SU-DHL-6 (cell line): ENCODE measurements around the gene SETDB1.

ENCODE experiments used
- H2AFZ ChIP-seq: fragments of 200-600 bp; sonication (generic); 2 replicates; pipeline ENCODE4 v1.6.1; 2014; ENCODE audit warnings: low read depth, mild to moderate bottlenecking, moderate library complexity, mixed read lengths, antibody characterized with exemption, low read length; ENCODE audit not compliant: severe bottlenecking
- H3F3A ChIP-seq: fragments of 200-600 bp; shearing (Covaris generic); 2 replicates; pipeline ENCODE4 v1.6.0; 2016; ENCODE audit warnings: antibody characterized with exemption, mild to moderate bottlenecking; ENCODE audit not compliant: insufficient read depth
- H3K27ac ChIP-seq: fragments of 200-600 bp; sonication (generic); 2 replicates; pipeline ENCODE4 v1.5.1; 2016; ENCODE audit warnings: low read depth, mild to moderate bottlenecking, low read length, moderate library complexity, mixed read lengths
- H3K27me3 ChIP-seq: fragments of 200-600 bp; sonication (generic), shearing (Covaris generic); 2 replicates; pipeline ENCODE4 v1.6.0; 2014; ENCODE audit warnings: mild to moderate bottlenecking, low read length
- H3K36me3 ChIP-seq: fragments of 200-600 bp; sonication (generic); 2 replicates; pipeline ENCODE4 v1.6.1; 2014; ENCODE audit warnings: mild to moderate bottlenecking, low read length, mixed read lengths
- H3K4me2 ChIP-seq: fragments of 300-600, 200-600 bp; shearing (Covaris generic), sonication (generic); 2 replicates; pipeline ENCODE4 v1.6.0; 2014; ENCODE audit warnings: low read length, low read depth, mild to moderate bottlenecking; ENCODE audit not compliant: poor library complexity, severe bottlenecking
- H3K4me3 ChIP-seq: fragments of 200-600 bp; sonication (generic); 2 replicates; pipeline ENCODE4 v1.5.1; 2014; ENCODE audit warnings: antibody characterized with exemption, low read length, mild to moderate bottlenecking, mixed read lengths; ENCODE audit not compliant: insufficient read depth, poor library complexity, severe bottlenecking
- H3K79me2 ChIP-seq: fragments of 200-600 bp; sonication (generic); 2 replicates; pipeline ENCODE4 v1.6.1; 2014; ENCODE audit warnings: mild to moderate bottlenecking, low read length, moderate library complexity; ENCODE audit not compliant: insufficient read depth
- H3K9ac ChIP-seq: fragments of 200-600 bp; sonication (generic); 2 replicates; pipeline ENCODE4 v1.7.0; 2014; ENCODE audit warnings: mild to moderate bottlenecking, low read length
- H3K9me2 ChIP-seq: fragments of 200-600 bp; sonication (generic); replicated peaks from 2 replicates; pipeline ENCODE4 v1.6.1; 2014; ENCODE audit warnings: low read length; ENCODE audit not compliant: insufficient read depth
- H3K9me3 ChIP-seq: fragments of 200-600 bp; sonication (generic); 2 replicates; pipeline ENCODE4 v1.6.1; 2014; ENCODE audit warnings: low read length, mixed read lengths; ENCODE audit not compliant: insufficient read depth
- H4K20me1 ChIP-seq: fragments of 200-600 bp; sonication (generic); 2 replicates; pipeline ENCODE4 v1.6.1; 2014; ENCODE audit warnings: low read depth, mild to moderate bottlenecking, antibody characterized with exemption, low read length, moderate library complexity, mixed read lengths
- CTCF ChIP-seq: fragments of 200-600 bp; sonication (generic); IDR thresholded peaks from one replicate; pipeline ENCODE4 v1.5.1; 2017; ENCODE audit warnings: antibody characterized with exemption, mild to moderate bottlenecking, low read length, moderate library complexity; ENCODE audit not compliant: insufficient read depth, poor library complexity, severe bottlenecking
- EZH2phosphoT487 ChIP-seq: fragments of 200-600 bp; sonication (generic), shearing (Covaris generic); conservative IDR thresholded peaks from 2 replicates; pipeline ENCODE4 v1.6.1; 2018; ENCODE audit warnings: mild to moderate bottlenecking, antibody characterized with exemption, low read length, moderate library complexity, mixed read lengths

The SETDB1 gene

GRCh38 chr1:150999051-150999674 is 73.0 kb downstream of the SETDB1 start:
- no peak for TF ChIP-seq CTCF
- Histone ChIP-seq H3K27ac (no peak overlapping the region), H3K9me3 (no peaks in the 10 kb centered on the region), H2AFZ (no peak overlapping the region), H3K27me3 (no peaks in the 10 kb centered on the region), H3K4me3 (no peak overlapping the region), H4K20me1 (no peaks in the 10 kb centered on the region), H3K79me2 (no peaks in the 10 kb centered on the region), H3F3A (no peaks in the 10 kb centered on the region), H3K9ac (no peak overlapping the region), H3K4me2 (no peak overlapping the region), H3K36me3 (no peaks in the 10 kb centered on the region), H3K9me2 (no peaks in the 10 kb centered on the region)

- no peaks in the 10 kb centered on the region for H3K9me3 ChIP-seq
- H4K20me1 ChIP-seq, result no peaks in the 10 kb centered on the region
- H2AFZ ChIP-seq, result no peak overlapping the region
- H3K36me3 ChIP-seq, result no peaks in the 10 kb centered on the region
- H3F3A ChIP-seq, result no peaks in the 10 kb centered on the region
- TF ChIP-seq EZH2phosphoT487, result no peak
- no peak for TF ChIP-seq CTCF
- H3K9me2 ChIP-seq, result no peaks in the 10 kb centered on the region
- no peak overlapping the region for H3K9ac ChIP-seq
- no peaks in the 10 kb centered on the region for H3K27me3 ChIP-seq
- no peaks in the 10 kb centered on the region for H3K79me2 ChIP-seq
- no peak overlapping the region for H3K4me3 ChIP-seq
- H3K4me2 ChIP-seq, result no peak overlapping the region
- no peak overlapping the region for H3K27ac ChIP-seq
These were observed 73.8 kb downstream of the SETDB1 start for GRCh38 chr1:150999926-151000325.

GRCh38 chr1:151000408-151000807 is 74.2 kb downstream of the SETDB1 start:
- no peak for TF ChIP-seq CTCF

More at GRCh38 chr1:151000408-151000807, 74.2 kb downstream of the SETDB1 start:
- Histone ChIP-seq H4K20me1 (no peaks in the 10 kb centered on the region), H3K79me2 (no peaks in the 10 kb centered on the region), H2AFZ (no peak overlapping the region), H3K36me3 (no peaks in the 10 kb centered on the region), H3K9me2 (no peaks in the 10 kb centered on the region), H3F3A (no peaks in the 10 kb centered on the region), H3K4me2 (no peak overlapping the region), H3K9me3 (no peaks in the 10 kb centered on the region), H3K4me3 (no peak overlapping the region), H3K27ac (no peak overlapping the region), H3K27me3 (no peaks in the 10 kb centered on the region), H3K9ac (no peak overlapping the region)
